VCaP (cell line): ENCODE measurements around the gene MYBPH.

Experiments used
- H3K27ac ChIP-seq: fragments of 450-650 bp; 2 replicates; pipeline ENCODE4 v1.5.1; 2017
- CTCF ChIP-seq: fragments of 450-650 bp; conservative IDR thresholded peaks from 2 replicates; pipeline ENCODE4 v1.5.1; 2017; ENCODE audit warnings: mild to moderate bottlenecking, moderate library complexity

MYBPH gene

GRCh38 chr1:203137324-203137723 lies 38.3 kb downstream of the MYBPH start:
- no peak for TF ChIP-seq CTCF

GRCh38 chr1:203136409-203137042 lies 39.1 kb downstream of the MYBPH start:
- H3K27ac ChIP-seq, result no peak overlapping the region
- no peak for TF ChIP-seq CTCF

More at GRCh38 chr1:203137324-203137723, 38.3 kb downstream of the MYBPH start:
- no peak overlapping the region for H3K27ac ChIP-seq

GRCh38 chr1:203135636-203136305 lies 39.9 kb downstream of the MYBPH start:
- no peak for TF ChIP-seq CTCF
- H3K27ac ChIP-seq, result no peak overlapping the region

GRCh38 chr1:203133970-203134725 lies 41.5 kb downstream of the MYBPH start:
- TF ChIP-seq CTCF, result no peak
- H3K27ac ChIP-seq, result no peak overlapping the region

- H3K27ac ChIP-seq, result no peak overlapping the region
- TF ChIP-seq CTCF, result no peak
These were observed 44.0 kb downstream of the MYBPH start for GRCh38 chr1:203131548-203132200.

GRCh38 chr1:203130358-203130985 lies 45.2 kb downstream of the MYBPH start:
- H3K27ac ChIP-seq, result no peak overlapping the region
- TF ChIP-seq CTCF, result no peak
